HG02884 (cell line): ENCODE data around the gene RP2.

Source experiments
- ATAC-seq: cut with Tn5 transposase; IDR thresholded peaks from one replicate; pipeline ENCODE4 v1.9.1; 2021; ENCODE audit warnings: mild to moderate bottlenecking, moderate library complexity; ENCODE audit not compliant: unreplicated experiment

RP2 gene

GRCh38 chrX:46917622-46918021, 80.8 kb downstream of the RP2 start:
- no peak for ATAC-seq

- no peak for ATAC-seq
These were observed 81.6 kb downstream of the RP2 start for GRCh38 chrX:46918434-46918833.

GRCh38 chrX:46920235-46920634, 83.4 kb downstream of the RP2 start:
- ATAC-seq, result no peak

- no peak for ATAC-seq
These were observed 85.8 kb downstream of the RP2 start for GRCh38 chrX:46922611-46923010.

- ATAC-seq, result no peak
These were observed 90.9 kb downstream of the RP2 start for GRCh38 chrX:46927718-46928117.

GRCh38 chrX:46929439-46930261, 92.8 kb downstream of the RP2 start:
- ATAC-seq, result no peak
